HL-60 (cell line): Measurements from ENCODE around the gene SLC25A47.

Source experiments
- CTCF ChIP-seq: IDR thresholded peaks from one replicate; pipeline ENCODE4 v1.5.1; 2011; ENCODE audit warnings: low read length, control low read depth, inconsistent platforms; ENCODE audit not compliant: insufficient read depth
- GABPA ChIP-seq: IDR thresholded peaks from 2 replicates; pipeline ENCODE4 v1.6.1; 2012; ENCODE audit warnings: low read depth
- POLR2AphosphoS5 ChIP-seq: IDR thresholded peaks from 2 replicates; pipeline ENCODE4 v1.6.1; 2012; ENCODE audit warnings: low read depth
- SPI1 ChIP-seq: IDR thresholded peaks from 2 replicates; pipeline ENCODE4 v1.6.1; 2012; ENCODE audit warnings: low read depth, mild to moderate bottlenecking, borderline replicate concordance

GRCh38 chr14:100364403-100364802, 41.3 kb downstream of the SLC25A47 start:
- TF ChIP-seq CTCF (no peak), SPI1 (no peak), GABPA (no peak), POLR2AphosphoS5 (no peak)
